ENCODE measurements around the gene RYR2.

Gene RYR2

DNA sequence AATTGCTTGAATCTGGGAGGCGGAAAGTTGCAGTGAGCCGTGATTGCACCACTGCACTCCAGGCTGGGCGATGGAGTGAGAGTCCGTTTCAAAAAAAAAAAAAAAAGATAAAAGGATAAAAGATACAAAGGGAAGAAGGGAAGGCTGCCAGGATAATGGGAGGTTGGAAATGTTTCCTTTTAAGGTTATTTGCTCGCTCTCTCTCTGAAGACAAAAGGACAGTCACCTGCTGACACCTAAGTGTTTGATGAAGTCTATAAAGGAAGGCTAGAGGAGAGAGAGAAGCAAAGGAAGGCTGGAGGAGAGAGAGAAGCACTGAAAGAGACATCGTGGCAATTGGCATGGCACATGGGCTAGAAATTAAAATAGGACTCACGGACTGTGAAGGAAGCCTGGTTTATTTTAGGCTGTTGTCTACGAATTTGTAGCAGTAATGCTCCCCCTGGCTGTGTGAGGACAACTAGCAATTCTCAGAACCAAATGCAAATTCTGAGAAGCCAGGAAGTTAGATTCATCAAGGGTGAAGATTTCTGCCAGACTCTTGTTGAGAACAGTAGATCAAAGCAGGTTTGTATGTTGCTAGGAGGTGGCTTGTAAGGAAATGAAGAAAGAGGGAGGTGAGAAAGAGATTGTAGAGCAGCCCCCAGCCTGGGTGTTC lies 694.5 kb downstream of the RYR2 start:
- TF ChIP-seq, protein P1, sequence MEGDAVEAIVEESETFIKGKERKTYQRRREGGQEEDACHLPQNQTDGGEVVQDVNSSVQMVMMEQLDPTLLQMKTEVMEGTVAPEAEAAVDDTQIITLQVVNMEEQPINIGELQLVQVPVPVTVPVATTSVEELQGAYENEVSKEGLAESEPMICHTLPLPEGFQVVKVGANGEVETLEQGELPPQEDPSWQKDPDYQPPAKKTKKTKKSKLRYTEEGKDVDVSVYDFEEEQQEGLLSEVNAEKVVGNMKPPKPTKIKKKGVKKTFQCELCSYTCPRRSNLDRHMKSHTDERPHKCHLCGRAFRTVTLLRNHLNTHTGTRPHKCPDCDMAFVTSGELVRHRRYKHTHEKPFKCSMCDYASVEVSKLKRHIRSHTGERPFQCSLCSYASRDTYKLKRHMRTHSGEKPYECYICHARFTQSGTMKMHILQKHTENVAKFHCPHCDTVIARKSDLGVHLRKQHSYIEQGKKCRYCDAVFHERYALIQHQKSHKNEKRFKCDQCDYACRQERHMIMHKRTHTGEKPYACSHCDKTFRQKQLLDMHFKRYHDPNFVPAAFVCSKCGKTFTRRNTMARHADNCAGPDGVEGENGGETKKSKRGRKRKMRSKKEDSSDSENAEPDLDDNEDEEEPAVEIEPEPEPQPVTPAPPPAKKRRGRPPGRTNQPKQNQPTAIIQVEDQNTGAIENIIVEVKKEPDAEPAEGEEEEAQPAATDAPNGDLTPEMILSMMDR (IDR thresholded peaks at IDR 0.05; ENCODE audit: extremely low read depth, missing control alignments), result no peak
- DNase-seq (ENCODE audit: low spot score), result no peak

DNA sequence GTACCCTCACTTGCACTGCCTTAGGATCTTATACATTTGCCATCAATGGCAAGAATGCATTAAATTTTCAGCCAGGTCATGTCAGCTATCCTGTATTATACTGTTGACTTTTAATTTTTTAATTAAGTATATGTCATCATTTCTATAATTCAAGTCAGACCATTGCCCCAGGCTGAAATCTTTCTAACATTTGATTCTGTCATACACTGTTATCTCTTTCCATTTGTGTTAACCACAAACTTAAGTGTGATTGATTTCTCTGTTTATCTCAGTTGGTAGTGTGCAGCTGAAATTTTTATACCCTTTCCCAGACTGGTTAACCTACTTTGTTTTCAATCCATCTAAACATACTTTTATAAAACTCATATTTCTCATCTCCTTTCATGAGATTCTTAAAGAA lies 695.5 kb downstream of the RYR2 start:
- TF ChIP-seq, protein P1 (IDR thresholded peaks at IDR 0.05; ENCODE audit: extremely low read depth, missing control alignments), result no peak
- DNase-seq (ENCODE audit: low spot score), result no peak

DNA sequence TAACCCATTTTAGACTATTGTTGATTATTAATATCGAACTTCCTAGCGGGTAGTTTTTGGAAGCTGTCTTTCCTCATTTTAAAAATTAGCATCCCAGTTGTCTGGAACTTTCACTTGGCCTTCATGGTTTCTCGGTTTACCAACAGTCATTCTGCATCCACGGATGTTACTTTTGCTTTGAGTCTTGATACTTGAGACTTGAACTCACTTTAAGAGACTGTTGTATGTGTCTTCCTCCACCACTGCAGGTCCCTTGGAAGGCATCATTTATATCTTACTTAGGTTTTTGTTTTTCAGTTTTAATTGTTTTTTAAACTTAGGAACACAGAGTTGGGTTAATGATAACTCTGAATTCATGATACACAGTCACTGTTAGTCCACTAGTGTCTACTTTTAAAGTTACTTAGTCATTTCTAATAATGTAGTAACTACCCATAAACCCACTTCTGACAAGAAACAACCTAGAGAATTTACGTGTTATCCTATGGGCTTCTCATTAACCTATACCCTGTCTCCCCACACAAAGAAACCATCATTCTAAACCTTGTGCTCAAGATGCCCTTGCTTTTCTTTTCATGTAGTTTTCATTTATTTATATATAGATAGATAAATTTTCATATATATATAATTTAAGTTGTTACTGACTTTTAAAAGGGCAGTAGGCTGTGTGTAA lies 696.1 kb downstream of the RYR2 start:
- no peak for DNase-seq (ENCODE audit: low spot score)
- TF ChIP-seq, protein P1 (IDR thresholded peaks at IDR 0.05; ENCODE audit: extremely low read depth, missing control alignments), result no peak

DNA sequence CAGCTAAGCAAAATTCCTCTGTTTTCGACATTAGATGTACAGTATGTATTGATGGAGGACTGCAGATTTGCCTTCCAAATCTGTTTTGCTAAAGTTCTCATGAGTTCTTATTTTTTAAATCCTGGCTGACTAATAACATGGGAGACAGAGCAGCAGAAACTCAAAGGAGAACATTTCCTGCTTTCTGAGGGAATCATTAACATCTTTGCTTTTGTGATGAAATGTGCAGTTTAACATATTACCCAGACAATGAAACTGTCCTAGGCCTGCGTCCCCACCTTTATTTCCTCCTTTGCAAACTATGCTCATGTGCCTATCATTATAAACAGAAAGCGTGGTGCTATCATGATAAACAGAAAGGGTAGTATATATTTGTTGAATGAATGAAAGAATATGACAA lies 698.9 kb downstream of the RYR2 start:
- TF ChIP-seq, protein P1 (IDR thresholded peaks at IDR 0.05; ENCODE audit: extremely low read depth, missing control alignments), result no peak

DNA sequence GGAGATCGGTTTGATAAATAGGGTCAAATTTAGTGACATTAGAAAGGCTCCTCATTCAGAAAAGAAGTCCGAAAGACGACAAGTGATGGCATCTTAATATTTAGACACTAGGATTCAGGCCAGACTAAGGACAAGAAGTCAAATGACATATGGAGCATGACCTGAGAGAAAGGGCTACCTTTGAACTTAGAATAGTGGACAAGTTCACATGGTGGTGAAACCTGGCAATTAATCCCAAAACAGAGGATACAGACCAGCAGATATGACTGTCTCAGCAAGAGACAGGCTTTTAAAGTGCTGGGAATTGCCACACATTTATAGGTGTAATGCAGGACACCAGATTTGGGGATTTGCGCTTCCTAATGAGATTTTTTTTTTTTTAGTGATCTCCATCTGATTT lies 703.6 kb downstream of the RYR2 start:
- DNase-seq (ENCODE audit: low spot score), result no peak
- TF ChIP-seq, protein P1 (IDR thresholded peaks at IDR 0.05; ENCODE audit: extremely low read depth, missing control alignments), result no peak

More for the DNA sequence above, 698.9 kb downstream of the RYR2 start:
- DNase-seq (ENCODE audit: low spot score), result no peak

DNA sequence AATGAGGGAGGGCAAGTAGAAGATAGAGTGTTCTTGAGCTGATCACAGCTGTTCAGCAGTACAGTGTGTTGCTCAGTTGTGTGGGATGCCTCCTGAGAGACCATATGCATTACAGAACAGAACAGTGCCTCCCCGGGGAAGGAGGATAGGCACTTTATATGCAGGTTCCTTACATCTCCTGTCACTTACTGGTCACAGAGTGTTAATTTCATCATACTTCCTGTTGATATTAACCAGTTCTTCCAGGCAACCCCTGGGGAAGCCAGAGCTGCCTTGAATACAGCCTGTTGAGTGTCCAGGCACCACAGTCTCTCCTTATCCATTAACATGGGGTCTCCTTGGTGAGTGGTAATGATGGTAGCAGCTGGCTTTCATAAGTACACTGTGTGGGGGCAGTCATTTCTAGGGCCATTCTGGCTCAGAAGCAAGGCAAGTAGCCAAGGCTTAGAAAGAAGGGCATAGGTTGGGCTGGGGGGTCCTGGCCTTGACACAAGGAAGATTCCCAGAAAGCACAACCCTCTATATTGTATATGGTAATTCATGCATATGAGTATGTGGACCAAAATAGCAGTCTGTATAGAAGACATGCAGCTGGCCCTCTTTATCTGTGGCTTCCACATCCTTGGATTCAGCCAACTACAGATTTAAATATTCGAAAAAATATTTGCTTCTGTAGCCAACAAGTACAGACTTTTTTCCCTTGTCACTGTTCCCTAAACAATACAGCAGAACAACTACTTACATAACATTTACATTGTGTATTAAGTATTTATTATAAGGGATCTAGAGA lies 706.4 kb downstream of the RYR2 start:
- TF ChIP-seq, protein P1 (IDR thresholded peaks at IDR 0.05; ENCODE audit: extremely low read depth, missing control alignments), result no peak
- DNase-seq (ENCODE audit: low spot score), result no peak

DNA sequence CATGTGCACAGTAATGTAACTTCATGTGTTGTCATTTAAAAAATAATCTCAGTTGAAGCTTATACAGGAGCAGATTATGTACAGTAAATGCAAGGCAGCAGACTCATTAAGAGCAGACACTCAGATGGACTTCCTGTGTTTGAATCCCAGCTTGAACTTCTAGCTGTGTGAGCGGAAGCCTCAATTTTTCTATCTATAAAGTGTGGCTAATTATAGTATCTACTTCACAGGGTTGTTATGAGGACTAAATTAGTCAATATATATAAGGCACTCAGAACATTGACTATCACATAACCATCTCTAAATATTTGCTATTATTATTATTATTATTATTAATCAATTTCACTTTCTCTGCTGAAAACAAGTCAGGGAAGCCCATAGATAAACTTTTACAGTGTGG lies 707.1 kb downstream of the RYR2 start:
- TF ChIP-seq, protein P1 (IDR thresholded peaks at IDR 0.05; ENCODE audit: extremely low read depth, missing control alignments), result no peak
- no peak for DNase-seq (ENCODE audit: low spot score)
